ENCODE results near the gene CCDC88A.
"Not testable (repeated sequence)": the region's sequence is repeated elsewhere in the genome, so short reads cannot be mapped to it uniquely, and the experiment has no call there.

GRCh38 chr2:55259586-55259985, 160.1 kb downstream of the CCDC88A start:
- TF ChIP-seq, protein P1, sequence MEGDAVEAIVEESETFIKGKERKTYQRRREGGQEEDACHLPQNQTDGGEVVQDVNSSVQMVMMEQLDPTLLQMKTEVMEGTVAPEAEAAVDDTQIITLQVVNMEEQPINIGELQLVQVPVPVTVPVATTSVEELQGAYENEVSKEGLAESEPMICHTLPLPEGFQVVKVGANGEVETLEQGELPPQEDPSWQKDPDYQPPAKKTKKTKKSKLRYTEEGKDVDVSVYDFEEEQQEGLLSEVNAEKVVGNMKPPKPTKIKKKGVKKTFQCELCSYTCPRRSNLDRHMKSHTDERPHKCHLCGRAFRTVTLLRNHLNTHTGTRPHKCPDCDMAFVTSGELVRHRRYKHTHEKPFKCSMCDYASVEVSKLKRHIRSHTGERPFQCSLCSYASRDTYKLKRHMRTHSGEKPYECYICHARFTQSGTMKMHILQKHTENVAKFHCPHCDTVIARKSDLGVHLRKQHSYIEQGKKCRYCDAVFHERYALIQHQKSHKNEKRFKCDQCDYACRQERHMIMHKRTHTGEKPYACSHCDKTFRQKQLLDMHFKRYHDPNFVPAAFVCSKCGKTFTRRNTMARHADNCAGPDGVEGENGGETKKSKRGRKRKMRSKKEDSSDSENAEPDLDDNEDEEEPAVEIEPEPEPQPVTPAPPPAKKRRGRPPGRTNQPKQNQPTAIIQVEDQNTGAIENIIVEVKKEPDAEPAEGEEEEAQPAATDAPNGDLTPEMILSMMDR (IDR thresholded peaks at IDR 0.05): not testable (repeated sequence)
- TF ChIP-seq POLR2A, POLR2AphosphoS5, EP300 (IDR thresholded peaks at IDR 0.05): not testable (repeated sequence)
